HG03060 (cell line): Measurements from ENCODE around the gene SEMA3C.

Experiments used
- ATAC-seq: cut with Tn5 transposase; IDR thresholded peaks from one replicate; pipeline ENCODE4 v1.9.1; 2021; ENCODE audit warnings: low read depth, moderate number of reproducible peaks; ENCODE audit not compliant: unreplicated experiment

Gene SEMA3C

DNA sequence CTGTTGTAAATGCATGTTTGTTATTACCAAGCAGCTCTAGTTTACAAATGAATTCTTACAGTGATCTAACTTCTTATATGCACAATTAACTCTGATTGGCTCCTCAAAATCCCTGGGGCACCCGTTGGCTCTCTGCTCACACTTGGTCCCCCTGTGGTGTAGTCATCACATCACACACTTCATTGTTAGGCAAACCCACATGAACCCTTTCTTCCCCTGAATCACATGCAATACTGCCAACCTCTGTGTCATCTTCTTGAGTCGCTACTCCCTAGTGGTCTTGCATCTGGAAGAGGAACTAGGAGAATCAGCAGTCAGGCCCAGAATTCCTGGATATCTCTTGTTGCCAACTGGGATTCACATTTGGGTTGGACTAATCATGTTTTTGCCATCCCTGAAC lies 207.3 kb downstream of the SEMA3C start:
- no peak for ATAC-seq

GRCh38 chr7:80708123-80708522 lies 210.7 kb downstream of the SEMA3C start:
- ATAC-seq: no peak

GRCh38 chr7:80707318-80707717 lies 211.5 kb downstream of the SEMA3C start:
- ATAC-seq: no peak

- no peak for ATAC-seq
These were observed 213.6 kb downstream of the SEMA3C start for GRCh38 chr7:80705130-80705781.

DNA sequence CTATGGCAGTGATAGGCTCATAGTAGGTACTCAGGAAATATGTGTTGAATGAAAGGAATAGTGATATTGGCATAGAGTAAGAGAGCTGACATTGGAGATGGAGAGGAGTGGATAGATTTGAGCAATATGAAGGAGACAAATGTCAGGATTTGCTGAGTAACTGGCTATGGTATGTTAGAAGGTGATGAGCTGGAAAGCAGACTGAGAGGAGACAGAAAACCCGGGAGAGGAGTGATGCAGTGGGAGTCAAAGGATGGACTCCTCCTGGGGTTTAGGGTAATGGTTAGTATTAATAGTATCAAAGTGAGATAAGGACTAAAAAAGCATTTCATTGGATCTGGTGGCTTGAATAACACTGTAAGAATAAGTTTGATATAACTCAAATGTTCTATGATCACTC lies 215.6 kb downstream of the SEMA3C start:
- no peak for ATAC-seq

- no peak for ATAC-seq
These were observed 219.1 kb downstream of the SEMA3C start for GRCh38 chr7:80699721-80700256.

- peak; percentile 51 for ATAC-seq
These were observed 219.7 kb downstream of the SEMA3C start for GRCh38 chr7:80699045-80699638.
